NOMO-1 (cell line): ENCODE measurements around the gene SP2.

ENCODE experiments used
- DNase-seq, 2 experiments: peaks; one replicate each; lab custom pipeline; 2025; ENCODE audit not compliant: unreplicated experiment in 2 of 2; lab: John Stamatoyannopoulos, UW

Gene SP2

GRCh38 chr17:47968836-47969235 is 72.8 kb downstream of the SP2 start:
- no peak for DNase-seq

DNA sequence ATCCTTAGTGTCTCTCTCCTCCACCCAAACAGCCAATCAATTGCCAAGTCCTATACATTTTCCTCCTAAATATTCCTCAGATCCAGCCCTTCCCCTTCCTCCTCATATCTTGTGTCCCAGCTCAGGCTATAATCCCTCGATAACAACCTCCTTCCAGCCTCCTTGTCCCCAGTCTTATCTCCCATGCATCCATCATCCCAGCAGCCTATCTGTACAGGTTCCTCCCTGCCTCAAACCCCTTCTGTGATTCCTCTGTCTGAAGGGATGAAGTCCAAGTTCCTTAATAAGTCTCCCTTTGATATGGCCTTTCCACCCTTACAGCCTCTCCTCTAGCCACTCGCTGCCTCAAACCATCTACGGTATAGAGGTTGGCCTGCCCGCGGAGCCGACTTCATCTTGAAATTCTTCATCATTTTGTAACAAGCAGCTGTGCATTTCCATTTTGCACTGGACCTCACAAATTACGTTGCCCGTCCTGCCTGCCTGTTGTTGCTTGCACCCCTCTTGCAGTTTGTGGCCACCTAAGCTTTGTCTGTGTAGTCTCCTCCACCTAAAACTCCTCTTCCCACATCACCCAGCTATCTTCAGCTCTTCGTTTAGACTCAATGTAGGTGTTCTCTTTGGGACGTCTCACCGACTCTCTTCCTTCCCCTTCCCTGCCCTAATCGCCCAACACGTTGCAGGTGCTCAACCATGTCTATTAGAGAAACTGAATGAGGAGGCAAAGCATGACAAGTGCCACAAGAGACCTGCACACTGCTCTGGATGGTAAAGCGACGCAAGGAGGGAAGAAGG is 74.1 kb downstream of the SP2 start:
- DNase-seq = no peak

DNA sequence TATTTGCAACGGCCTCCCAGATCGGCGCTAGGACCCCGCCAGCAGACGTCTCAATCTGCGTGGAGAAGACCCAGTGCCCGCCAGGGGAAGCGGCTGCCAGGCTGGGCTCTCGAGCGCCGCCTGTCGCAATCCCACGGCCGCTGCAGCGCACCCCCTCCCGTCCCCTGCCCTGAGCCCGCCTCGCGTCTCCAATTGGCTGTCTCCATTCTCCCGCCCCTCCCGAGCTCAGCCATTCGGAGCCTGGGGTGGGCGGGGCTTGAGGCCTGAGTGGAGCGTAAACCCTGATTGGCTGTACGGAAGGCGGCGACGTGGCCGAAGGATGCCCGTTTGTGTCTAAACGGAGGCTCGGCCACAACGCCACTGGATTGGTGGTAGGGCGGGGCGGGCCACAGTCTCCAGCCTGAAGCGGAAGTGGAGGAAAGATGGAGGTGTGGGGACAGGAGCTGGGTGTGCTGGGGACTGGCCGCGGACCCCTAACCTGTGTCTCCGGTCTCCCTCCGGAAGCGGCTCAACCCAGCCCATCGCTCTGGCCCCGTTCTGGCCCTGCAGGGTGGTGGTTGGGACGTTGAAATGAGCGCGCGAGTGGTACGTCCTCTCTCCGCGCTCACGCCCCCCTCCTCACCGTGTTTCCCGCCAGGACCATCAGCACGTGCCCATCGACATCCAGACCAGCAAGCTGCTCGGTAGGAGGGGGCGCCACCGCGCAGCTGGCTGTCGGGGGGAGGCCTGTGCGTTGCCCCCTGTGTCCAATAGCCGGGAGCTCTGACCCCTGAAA is 74.9 kb downstream of the SP2 start, which contains the start of gene CDK5RAP3:
Gene CDK5RAP3 (plus strand): TSS at position 389 of the 775 bp plus-strand sequence. CDS start 34 bp downstream, at position 423.
- DNase-seq = peak; percentile 100

GRCh38 chr17:47973541-47973940 is 77.5 kb downstream of the SP2 start:
- DNase-seq = no peak

DNA sequence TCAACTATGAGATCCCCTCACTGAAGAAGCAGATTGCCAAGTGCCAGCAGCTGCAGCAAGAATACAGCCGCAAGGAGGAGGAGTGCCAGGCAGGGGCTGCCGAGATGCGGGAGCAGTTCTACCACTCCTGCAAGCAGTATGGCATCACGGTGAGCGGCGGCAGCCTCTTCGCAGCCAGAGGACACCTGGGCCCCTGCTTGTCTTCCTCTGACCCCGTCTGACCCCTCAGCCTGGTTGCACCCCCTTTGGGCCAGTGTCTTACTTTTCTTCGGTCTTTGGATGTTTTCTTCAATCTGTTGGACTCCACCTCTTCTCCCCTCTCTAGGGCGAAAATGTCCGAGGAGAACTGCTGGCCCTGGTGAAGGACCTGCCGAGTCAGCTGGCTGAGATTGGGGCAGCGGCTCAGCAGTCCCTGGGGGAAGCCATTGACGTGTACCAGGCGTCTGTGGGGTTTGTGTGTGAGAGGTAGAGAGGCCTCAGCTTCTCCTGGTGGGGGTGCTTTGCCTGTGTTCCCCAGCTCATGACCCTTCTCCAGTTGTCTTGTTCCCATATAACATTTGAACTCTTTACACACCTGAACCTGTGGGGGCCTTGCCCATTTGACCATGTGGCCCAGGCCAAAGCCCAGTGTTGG is 79.3 kb downstream of the SP2 start:
- no peak for DNase-seq

DNA sequence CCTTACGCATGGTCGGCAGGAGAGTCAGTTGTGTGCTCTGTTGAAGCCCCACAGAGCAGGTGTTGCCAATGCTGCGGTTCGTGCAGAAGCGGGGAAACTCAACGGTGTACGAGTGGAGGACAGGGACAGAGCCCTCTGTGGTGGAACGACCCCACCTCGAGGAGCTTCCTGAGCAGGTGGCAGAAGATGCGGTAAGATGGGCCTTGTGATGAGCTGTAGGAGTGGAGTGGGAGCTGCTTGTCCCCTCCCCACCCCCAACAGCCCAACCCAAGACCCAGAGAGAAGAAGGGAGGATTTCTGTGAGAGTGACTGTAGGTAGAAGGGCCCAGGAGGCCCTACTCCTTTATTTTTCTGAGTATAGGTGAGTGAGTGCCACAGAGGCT is 79.8 kb downstream of the SP2 start:
- DNase-seq = no peak

DNA sequence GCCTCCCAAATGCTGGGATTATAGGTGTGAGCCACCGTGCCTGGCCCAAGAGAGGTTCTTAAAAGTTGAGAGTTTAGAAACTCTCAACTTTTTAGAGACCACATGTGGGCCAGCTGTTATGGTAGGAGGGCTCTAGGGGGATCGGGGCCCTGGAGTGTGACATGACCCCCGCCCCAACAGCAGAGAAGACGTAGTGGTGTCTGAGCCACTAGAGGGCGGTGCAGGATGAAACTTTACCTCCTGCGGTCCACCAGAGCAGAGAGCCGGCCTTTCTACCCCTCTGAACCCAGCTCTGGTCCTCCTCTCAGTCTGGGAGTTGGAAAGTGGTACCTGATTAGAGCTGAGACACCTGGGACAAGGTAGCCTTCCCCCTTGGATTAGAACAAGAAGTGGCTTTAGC is 82.3 kb downstream of the SP2 start:
- peak; percentile 41 for DNase-seq
